ENCODE results near the gene NAGPA.

NAGPA gene

GRCh38 chr16:5069854-5070253, 36.1 kb upstream of the NAGPA start:
- Histone ChIP-seq H3K4me3 (replicated peaks; ENCODE audit: insufficient read depth, low read length) (no peak overlapping the region), H3K27ac (replicated peaks) (no peak overlapping the region), H3K27me3 (ENCODE audit: insufficient read depth, poor library complexity, severe bottlenecking) (no peaks in the 10 kb centered on the region)
- no peak for DNase-seq (ENCODE audit: low read depth in 1 of 2, low spot score in 1 of 2)
- TF ChIP-seq POLR2AphosphoS5 (IDR thresholded peaks at IDR 0.05; ENCODE audit: low read depth) (no peak), SPI1 (IDR thresholded peaks at IDR 0.05; ENCODE audit: borderline replicate concordance, low read depth) (no peak), CTCF (IDR thresholded peaks at IDR 0.05; ENCODE audit: insufficient read depth, low read length) (no peak), GABPA (IDR thresholded peaks at IDR 0.05; ENCODE audit: low read depth) (no peak)
- TF ChIP-seq, protein P1, sequence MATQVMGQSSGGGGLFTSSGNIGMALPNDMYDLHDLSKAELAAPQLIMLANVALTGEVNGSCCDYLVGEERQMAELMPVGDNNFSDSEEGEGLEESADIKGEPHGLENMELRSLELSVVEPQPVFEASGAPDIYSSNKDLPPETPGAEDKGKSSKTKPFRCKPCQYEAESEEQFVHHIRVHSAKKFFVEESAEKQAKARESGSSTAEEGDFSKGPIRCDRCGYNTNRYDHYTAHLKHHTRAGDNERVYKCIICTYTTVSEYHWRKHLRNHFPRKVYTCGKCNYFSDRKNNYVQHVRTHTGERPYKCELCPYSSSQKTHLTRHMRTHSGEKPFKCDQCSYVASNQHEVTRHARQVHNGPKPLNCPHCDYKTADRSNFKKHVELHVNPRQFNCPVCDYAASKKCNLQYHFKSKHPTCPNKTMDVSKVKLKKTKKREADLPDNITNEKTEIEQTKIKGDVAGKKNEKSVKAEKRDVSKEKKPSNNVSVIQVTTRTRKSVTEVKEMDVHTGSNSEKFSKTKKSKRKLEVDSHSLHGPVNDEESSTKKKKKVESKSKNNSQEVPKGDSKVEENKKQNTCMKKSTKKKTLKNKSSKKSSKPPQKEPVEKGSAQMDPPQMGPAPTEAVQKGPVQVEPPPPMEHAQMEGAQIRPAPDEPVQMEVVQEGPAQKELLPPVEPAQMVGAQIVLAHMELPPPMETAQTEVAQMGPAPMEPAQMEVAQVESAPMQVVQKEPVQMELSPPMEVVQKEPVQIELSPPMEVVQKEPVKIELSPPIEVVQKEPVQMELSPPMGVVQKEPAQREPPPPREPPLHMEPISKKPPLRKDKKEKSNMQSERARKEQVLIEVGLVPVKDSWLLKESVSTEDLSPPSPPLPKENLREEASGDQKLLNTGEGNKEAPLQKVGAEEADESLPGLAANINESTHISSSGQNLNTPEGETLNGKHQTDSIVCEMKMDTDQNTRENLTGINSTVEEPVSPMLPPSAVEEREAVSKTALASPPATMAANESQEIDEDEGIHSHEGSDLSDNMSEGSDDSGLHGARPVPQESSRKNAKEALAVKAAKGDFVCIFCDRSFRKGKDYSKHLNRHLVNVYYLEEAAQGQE (IDR thresholded peaks at IDR 0.05; ENCODE audit: insufficient replicate concordance, low read depth), result no peak

DNA sequence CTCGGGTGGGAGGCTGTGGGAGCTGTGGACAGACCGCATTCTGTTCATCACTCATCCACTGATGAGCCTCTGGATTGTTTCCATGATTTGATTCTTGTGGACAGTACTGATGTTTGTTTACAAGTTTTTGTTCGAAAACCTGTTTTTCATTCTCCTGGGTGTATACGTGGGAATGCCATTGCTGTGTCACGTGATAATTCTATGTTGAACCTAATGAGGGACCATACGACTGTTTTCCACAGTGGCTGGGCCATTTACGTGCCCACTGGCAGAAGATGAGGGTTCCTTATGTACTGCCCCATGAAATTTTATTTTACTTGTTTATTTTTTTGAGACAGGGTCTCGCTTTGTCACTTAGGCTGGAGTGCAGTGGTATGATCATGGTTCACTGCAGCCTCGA, 35.3 kb upstream of the NAGPA start:
- TF ChIP-seq CTCF (IDR thresholded peaks at IDR 0.05; ENCODE audit: insufficient read depth, low read length) (no peak), SPI1 (IDR thresholded peaks at IDR 0.05; ENCODE audit: borderline replicate concordance, low read depth) (no peak), POLR2AphosphoS5 (IDR thresholded peaks at IDR 0.05; ENCODE audit: low read depth) (no peak), GABPA (IDR thresholded peaks at IDR 0.05; ENCODE audit: low read depth) (no peak)
- TF ChIP-seq, protein P1 (IDR thresholded peaks at IDR 0.05; ENCODE audit: insufficient replicate concordance, low read depth), result no peak

GRCh38 chr16:5066511-5066910, 32.8 kb upstream of the NAGPA start:
- Histone ChIP-seq H3K27ac (replicated peaks) (no peak overlapping the region), H3K27me3 (ENCODE audit: insufficient read depth, poor library complexity, severe bottlenecking) (no peaks in the 10 kb centered on the region), H3K4me3 (replicated peaks; ENCODE audit: insufficient read depth, low read length) (no peak overlapping the region)
- TF ChIP-seq POLR2AphosphoS5 (IDR thresholded peaks at IDR 0.05; ENCODE audit: low read depth), result no peak
- TF ChIP-seq, protein P1 (IDR thresholded peaks at IDR 0.05; ENCODE audit: insufficient replicate concordance, low read depth), result no peak
- no peak for DNase-seq (ENCODE audit: low read depth in 1 of 2, low spot score in 1 of 2)

More for the DNA sequence above, 35.3 kb upstream of the NAGPA start:
- DNase-seq (ENCODE audit: low read depth in 1 of 2, low spot score in 1 of 2), result no peak
- no peak overlapping the region for H3K27ac ChIP-seq (replicated peaks)
- H3K27me3 ChIP-seq (ENCODE audit: insufficient read depth, poor library complexity, severe bottlenecking), result no peaks in the 10 kb centered on the region
- no peak overlapping the region for H3K4me3 ChIP-seq (replicated peaks; ENCODE audit: insufficient read depth, low read length)

GRCh38 chr16:5065813-5066212, 32.1 kb upstream of the NAGPA start, which contains the start of gene C16orf89:
TSS of gene C16orf89 (minus strand) at chr16:5065956. CDS start at chr16:5065908, 48 bp downstream.
- Histone ChIP-seq H3K4me3 (replicated peaks; ENCODE audit: insufficient read depth, low read length) (no peak within 1 kb of the TSS), H3K27ac (replicated peaks) (no peak within 1 kb of the TSS), H3K27me3 (ENCODE audit: insufficient read depth, poor library complexity, severe bottlenecking) (no peaks in the 10 kb centered on the region)
- TF ChIP-seq SPI1 (IDR thresholded peaks at IDR 0.05; ENCODE audit: borderline replicate concordance, low read depth), result no peak
- TF ChIP-seq CTCF (IDR thresholded peaks at IDR 0.05; ENCODE audit: insufficient read depth, low read length), result no peak
- no peak for TF ChIP-seq POLR2AphosphoS5 (IDR thresholded peaks at IDR 0.05; ENCODE audit: low read depth)
- TF ChIP-seq, protein P1 (IDR thresholded peaks at IDR 0.05; ENCODE audit: insufficient replicate concordance, low read depth), result no peak
- no peak for TF ChIP-seq GABPA (IDR thresholded peaks at IDR 0.05; ENCODE audit: low read depth)
- DNase-seq (ENCODE audit: low read depth in 1 of 2, low spot score in 1 of 2), result no peak
